IPS-15b (cell line): ENCODE measurements around the gene PDZRN4.

ENCODE experiments used
- H3K27me3 ChIP-seq: one replicate; pipeline ENCODE4 v1.6.1; 2013; ENCODE audit warnings: low read length; ENCODE audit not compliant: control insufficient read depth, insufficient read depth
- H3K36me3 ChIP-seq: one replicate; pipeline ENCODE4 v1.6.1; 2013; ENCODE audit warnings: low read length; ENCODE audit not compliant: control insufficient read depth, insufficient read depth
- H3K4me1 ChIP-seq: one replicate; pipeline ENCODE4 v1.6.1; 2013; ENCODE audit warnings: mild to moderate bottlenecking, low read length; ENCODE audit not compliant: control insufficient read depth, insufficient read depth
- H3K4me3 ChIP-seq: one replicate; pipeline ENCODE4 v1.5.1; 2013; ENCODE audit warnings: low read depth, low read length
- H3K9ac ChIP-seq: one replicate; pipeline ENCODE4 v1.6.1; 2013; ENCODE audit warnings: low read depth, mild to moderate bottlenecking, low read length
- H3K9me3 ChIP-seq: one replicate; pipeline ENCODE4 v1.6.1; 2013; ENCODE audit warnings: mild to moderate bottlenecking, low read length; ENCODE audit not compliant: control insufficient read depth, insufficient read depth

Gene PDZRN4

GRCh38 chr12:41334390-41334789 is 146.3 kb downstream of the PDZRN4 start:
- Histone ChIP-seq H3K27me3 (no peaks in the 10 kb centered on the region), H3K36me3 (no peaks in the 10 kb centered on the region), H3K4me3 (no peak overlapping the region), H3K4me1 (peaks cover 12% of the 10 kb centered on the region), H3K9me3 (no peaks in the 10 kb centered on the region), H3K9ac (no peak overlapping the region)

GRCh38 chr12:41336041-41336549 is 148.0 kb downstream of the PDZRN4 start:
- Histone ChIP-seq H3K9ac (no peak overlapping the region), H3K4me1 (peaks cover 12% of the 10 kb centered on the region), H3K4me3 (no peak overlapping the region), H3K36me3 (no peaks in the 10 kb centered on the region), H3K9me3 (no peaks in the 10 kb centered on the region), H3K27me3 (no peaks in the 10 kb centered on the region)

- Histone ChIP-seq H3K4me1 (peaks cover 4% of the 10 kb centered on the region), H3K9ac (no peak overlapping the region), H3K36me3 (no peaks in the 10 kb centered on the region), H3K4me3 (no peak overlapping the region), H3K27me3 (no peaks in the 10 kb centered on the region), H3K9me3 (no peaks in the 10 kb centered on the region)
Measured at GRCh38 chr12:41339784-41340183, 151.7 kb downstream of the PDZRN4 start.

GRCh38 chr12:41344776-41345470 is 156.8 kb downstream of the PDZRN4 start:
- Histone ChIP-seq H3K36me3 (no peaks in the 10 kb centered on the region), H3K9me3 (no peaks in the 10 kb centered on the region), H3K9ac (no peak overlapping the region)

GRCh38 chr12:41348198-41348597 is 160.1 kb downstream of the PDZRN4 start:
- no peak overlapping the region for H3K4me3 ChIP-seq
- no peaks in the 10 kb centered on the region for H3K4me1 ChIP-seq
- H3K27me3 ChIP-seq, result no peaks in the 10 kb centered on the region
- H3K9me3 ChIP-seq, result no peaks in the 10 kb centered on the region
- no peak overlapping the region for H3K9ac ChIP-seq
- no peaks in the 10 kb centered on the region for H3K36me3 ChIP-seq

More at GRCh38 chr12:41344776-41345470, 156.8 kb downstream of the PDZRN4 start:
- no peaks in the 10 kb centered on the region for H3K27me3 ChIP-seq
- H3K4me1 ChIP-seq, result no peaks in the 10 kb centered on the region
- no peak overlapping the region for H3K4me3 ChIP-seq

- Histone ChIP-seq H3K9ac (no peak overlapping the region), H3K36me3 (no peaks in the 10 kb centered on the region), H3K9me3 (no peaks in the 10 kb centered on the region), H3K4me1 (no peaks in the 10 kb centered on the region), H3K27me3 (no peaks in the 10 kb centered on the region), H3K4me3 (no peak overlapping the region)
Measured at GRCh38 chr12:41356181-41356580, 168.1 kb downstream of the PDZRN4 start.

GRCh38 chr12:41361738-41362137 is 173.6 kb downstream of the PDZRN4 start:
- no peak overlapping the region for H3K4me3 ChIP-seq
- H3K9ac ChIP-seq, result no peak overlapping the region
- H3K27me3 ChIP-seq, result no peaks in the 10 kb centered on the region
- H3K9me3 ChIP-seq, result no peaks in the 10 kb centered on the region
- no peaks in the 10 kb centered on the region for H3K4me1 ChIP-seq
- no peaks in the 10 kb centered on the region for H3K36me3 ChIP-seq

GRCh38 chr12:41362510-41362909 is 174.4 kb downstream of the PDZRN4 start:
- H3K27me3 ChIP-seq, result no peaks in the 10 kb centered on the region
- H3K36me3 ChIP-seq, result no peaks in the 10 kb centered on the region
- H3K9ac ChIP-seq, result no peak overlapping the region
- H3K9me3 ChIP-seq, result no peaks in the 10 kb centered on the region
- H3K4me1 ChIP-seq, result no peaks in the 10 kb centered on the region
- no peak overlapping the region for H3K4me3 ChIP-seq

- Histone ChIP-seq H3K9me3 (no peaks in the 10 kb centered on the region), H3K9ac (no peak overlapping the region), H3K36me3 (no peaks in the 10 kb centered on the region), H3K4me3 (no peak overlapping the region), H3K4me1 (no peaks in the 10 kb centered on the region), H3K27me3 (no peaks in the 10 kb centered on the region)
Measured at GRCh38 chr12:41362931-41363330, 174.8 kb downstream of the PDZRN4 start.

- Histone ChIP-seq H3K9ac (no peak overlapping the region), H3K4me3 (no peak overlapping the region), H3K27me3 (no peaks in the 10 kb centered on the region), H3K4me1 (no peaks in the 10 kb centered on the region), H3K9me3 (no peaks in the 10 kb centered on the region), H3K36me3 (no peaks in the 10 kb centered on the region)
Measured at GRCh38 chr12:41364211-41364610, 176.1 kb downstream of the PDZRN4 start.

- H3K36me3 ChIP-seq, result no peaks in the 10 kb centered on the region
- H3K9ac ChIP-seq, result no peak overlapping the region
- H3K4me3 ChIP-seq, result no peak overlapping the region
- no peaks in the 10 kb centered on the region for H3K4me1 ChIP-seq
- H3K27me3 ChIP-seq, result no peaks in the 10 kb centered on the region
- no peaks in the 10 kb centered on the region for H3K9me3 ChIP-seq
Measured at GRCh38 chr12:41365653-41366171, 177.6 kb downstream of the PDZRN4 start.

- H3K9ac ChIP-seq, result no peak overlapping the region
- H3K9me3 ChIP-seq, result no peaks in the 10 kb centered on the region
- no peaks in the 10 kb centered on the region for H3K4me1 ChIP-seq
- H3K36me3 ChIP-seq, result no peaks in the 10 kb centered on the region
- no peaks in the 10 kb centered on the region for H3K27me3 ChIP-seq
- H3K4me3 ChIP-seq, result no peak overlapping the region
Measured at GRCh38 chr12:41367726-41368405, 179.7 kb downstream of the PDZRN4 start.
